DMS79 (cell line): ENCODE results near the gene WFS1.

ENCODE experiments used
- DNase-seq: peaks from one replicate; lab custom pipeline; 2025; lab: John Stamatoyannopoulos, UW

The WFS1 gene

DNA sequence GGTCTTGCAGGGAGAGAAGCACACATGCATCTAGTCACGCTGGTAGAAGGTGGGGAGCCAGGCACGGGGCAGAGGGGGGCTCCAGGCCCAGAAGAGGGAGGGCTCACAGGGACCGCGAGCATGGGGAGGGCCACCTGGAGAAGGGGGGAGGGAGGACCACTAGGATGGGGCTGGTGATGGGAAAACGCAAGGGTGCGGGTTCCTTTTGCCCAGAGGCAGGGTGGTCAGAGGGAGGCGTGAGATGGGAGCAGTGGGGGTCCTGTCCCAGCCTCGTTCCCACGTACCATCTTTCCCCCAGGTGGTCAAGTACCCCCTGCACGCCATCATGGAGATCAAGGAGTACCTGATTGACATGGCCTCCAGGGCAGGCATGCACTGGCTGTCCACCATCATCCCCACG is 30.7 kb downstream of the WFS1 start:
- DNase-seq = no peak

DNA sequence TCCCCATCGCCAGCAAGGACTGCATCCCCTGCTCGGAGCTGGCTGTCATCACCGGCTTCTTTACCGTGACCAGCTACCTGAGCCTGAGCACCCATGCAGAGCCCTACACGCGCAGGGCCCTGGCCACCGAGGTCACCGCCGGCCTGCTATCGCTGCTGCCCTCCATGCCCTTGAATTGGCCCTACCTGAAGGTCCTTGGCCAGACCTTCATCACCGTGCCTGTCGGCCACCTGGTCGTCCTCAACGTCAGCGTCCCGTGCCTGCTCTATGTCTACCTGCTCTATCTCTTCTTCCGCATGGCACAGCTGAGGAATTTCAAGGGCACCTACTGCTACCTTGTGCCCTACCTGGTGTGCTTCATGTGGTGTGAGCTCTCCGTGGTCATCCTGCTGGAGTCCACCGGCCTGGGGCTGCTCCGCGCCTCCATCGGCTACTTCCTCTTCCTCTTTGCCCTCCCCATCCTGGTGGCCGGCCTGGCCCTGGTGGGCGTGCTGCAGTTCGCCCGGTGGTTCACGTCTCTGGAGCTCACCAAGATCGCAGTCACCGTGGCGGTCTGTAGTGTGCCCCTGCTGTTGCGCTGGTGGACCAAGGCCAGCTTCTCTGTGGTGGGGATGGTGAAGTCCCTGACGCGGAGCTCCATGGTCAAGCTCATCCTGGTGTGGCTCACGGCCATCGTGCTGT is 31.5 kb downstream of the WFS1 start:
- DNase-seq = no peak

DNA sequence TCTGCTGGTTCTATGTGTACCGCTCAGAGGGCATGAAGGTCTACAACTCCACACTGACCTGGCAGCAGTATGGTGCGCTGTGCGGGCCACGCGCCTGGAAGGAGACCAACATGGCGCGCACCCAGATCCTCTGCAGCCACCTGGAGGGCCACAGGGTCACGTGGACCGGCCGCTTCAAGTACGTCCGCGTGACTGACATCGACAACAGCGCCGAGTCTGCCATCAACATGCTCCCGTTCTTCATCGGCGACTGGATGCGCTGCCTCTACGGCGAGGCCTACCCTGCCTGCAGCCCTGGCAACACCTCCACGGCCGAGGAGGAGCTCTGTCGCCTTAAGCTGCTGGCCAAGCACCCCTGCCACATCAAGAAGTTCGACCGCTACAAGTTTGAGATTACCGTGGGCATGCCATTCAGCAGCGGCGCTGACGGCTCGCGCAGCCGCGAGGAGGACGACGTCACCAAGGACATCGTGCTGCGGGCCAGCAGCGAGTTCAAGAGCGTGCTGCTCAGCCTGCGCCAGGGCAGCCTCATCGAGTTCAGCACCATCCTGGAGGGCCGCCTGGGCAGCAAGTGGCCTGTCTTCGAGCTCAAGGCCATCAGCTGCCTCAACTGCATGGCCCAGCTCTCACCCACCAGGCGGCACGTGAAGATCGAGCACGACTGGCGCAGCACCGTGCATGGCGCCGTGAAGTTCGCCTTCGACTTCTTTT is 32.2 kb downstream of the WFS1 start:
- no peak for DNase-seq

DNA sequence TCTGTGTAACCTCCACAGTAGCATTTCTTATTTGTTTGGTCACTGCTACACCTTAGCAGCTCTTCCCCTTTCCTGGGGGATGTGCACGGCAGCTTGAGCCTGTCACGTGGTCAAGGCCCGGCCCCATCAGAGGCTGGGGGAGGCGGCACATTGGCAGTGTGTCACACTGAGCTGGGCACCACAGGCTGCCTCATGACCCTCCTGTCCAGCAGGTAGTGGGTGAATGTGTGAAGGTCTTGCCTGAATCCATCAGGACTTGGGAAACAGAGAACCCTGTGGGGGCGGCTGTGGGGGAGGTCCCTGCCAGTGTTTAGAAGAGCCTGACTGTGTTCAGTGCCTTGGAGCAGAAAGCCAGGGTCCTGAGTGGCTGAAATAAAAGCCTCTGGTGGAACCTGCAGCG is 33.2 kb downstream of the WFS1 start:
- no peak for DNase-seq

DNA sequence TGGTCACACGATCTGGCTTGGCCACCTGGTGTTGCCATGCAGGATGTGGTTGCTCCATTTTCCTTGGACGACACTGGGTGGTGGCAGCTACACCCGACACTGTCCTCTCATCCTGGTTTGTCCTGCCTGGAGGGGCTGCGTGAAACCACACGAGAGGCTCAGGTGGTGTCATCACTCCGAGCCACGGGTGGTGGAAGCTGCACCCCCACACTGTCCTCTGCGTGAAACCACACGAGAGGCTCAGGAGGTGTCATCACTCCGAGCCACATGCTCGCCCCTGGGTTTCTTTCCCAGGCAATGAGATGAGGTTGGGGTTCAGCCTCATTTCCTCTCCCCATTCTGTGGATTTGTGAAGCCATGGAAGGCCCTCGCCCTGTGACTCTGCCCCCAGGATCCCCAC is 34.3 kb downstream of the WFS1 start:
- DNase-seq = no peak

DNA sequence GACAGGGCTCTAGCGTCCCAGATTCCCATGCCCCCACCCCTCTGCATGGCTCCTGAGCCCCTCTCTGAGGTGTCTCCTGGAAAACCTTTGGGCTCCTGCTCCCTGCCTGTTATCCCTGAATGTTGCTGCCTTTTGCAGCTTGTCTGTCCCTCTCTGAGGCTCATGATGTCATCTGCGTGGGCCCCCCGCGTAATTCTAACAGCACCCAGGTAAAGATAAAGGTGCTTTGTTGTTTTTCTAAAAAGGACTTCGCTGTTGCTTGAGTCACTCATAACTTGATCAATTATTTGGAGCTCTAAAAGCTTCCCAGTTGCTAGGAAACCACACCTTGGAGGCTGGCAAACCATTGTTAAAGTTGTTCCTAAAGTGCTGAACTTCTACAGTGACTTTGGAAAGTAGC is 36.6 kb downstream of the WFS1 start:
- DNase-seq = no peak

DNA sequence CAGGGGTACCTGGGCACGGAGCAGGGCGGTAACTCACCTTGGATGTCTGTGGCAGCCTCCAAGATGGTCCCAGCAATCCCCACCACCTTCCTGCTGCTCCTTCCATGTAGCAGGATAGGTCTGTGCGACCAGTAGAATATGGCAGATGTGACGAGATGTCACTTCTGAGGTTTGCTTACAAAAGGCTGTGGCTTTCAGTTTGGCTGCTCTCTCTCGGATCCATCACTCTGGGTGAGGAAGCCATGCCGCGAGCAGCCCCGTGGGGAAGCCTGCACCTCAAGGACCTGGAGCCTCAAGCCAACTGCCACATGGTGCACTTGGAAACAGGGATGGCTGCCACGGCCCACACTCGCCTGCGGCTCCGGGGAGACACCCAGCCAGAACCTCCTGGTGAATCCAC is 37.6 kb downstream of the WFS1 start:
- DNase-seq = no peak

DNA sequence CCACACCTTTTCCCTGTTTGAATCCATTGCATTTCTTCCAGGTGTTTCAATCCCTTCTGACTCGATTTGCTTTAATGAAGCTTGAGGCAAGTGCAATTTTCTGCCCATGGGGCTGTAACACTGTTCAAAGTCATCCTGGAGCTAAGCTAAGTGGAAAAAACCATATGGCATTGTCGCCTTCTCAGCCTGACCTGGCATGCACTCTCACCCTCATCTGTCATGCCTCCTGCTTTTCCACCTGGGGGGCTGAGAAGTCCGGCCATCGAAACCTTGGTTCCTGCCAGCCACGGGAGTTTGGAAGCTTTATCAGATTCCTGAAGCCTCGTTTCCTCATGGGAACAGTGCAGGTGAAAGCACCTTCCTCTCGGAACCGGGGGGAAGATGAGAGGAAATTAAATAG is 38.2 kb downstream of the WFS1 start:
- DNase-seq = no peak

DNA sequence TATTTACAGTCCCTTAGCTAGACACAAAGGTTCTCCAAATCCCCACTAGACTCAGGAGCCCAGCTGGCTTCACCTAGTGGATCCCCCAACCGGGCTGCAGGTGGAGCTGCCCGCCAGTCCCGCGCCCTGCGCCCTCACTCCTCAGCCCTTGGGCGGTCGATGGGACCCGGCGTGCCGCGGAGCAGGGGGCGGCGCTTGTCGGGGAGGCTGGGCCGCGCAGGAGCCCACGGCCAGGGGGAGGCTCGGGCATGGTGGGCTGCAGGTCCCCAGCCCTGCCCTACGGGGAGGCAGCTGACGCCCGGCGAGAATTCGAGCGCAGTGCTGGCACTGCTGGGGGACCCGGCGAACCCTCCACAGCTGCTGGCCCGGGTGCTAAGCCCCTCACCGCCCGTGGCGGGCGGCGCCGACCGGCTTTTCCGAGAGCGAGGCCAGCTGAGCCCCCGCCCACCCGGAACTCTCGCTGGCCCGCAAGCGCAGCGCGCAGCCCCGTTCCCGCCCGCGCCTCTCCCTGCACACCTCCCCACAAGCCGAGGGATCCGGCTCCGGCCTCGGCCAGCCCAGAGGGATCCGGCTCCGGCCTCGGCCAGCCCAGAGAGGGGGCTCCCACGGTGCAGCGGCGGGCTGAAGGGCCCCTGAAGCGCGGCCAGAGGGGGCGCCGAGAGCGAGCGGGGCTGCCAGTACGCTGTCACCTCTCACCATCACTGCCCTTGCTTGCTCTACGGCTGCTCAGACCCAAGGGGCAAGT is 39.4 kb downstream of the WFS1 start:
- no peak for DNase-seq

DNA sequence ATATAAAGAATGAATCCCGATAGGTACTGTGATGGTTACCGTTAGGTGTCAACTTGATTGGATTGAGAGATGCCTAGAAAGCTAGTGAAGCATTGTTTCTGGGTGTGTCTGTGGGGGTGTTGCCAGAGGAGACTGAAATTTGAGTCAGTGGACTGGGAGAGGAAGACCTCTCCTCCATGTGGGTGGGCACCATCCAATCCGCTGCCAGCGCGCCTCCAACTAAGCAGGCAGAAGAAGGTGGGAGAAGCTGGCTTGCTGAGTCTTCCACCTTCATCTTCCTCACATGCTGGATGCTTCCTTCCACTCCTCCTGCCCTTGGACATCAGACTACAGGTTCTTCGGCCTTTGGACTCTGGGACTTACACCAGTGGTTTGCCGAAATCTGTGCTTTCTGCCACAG is 40.1 kb downstream of the WFS1 start:
- no peak for DNase-seq

DNA sequence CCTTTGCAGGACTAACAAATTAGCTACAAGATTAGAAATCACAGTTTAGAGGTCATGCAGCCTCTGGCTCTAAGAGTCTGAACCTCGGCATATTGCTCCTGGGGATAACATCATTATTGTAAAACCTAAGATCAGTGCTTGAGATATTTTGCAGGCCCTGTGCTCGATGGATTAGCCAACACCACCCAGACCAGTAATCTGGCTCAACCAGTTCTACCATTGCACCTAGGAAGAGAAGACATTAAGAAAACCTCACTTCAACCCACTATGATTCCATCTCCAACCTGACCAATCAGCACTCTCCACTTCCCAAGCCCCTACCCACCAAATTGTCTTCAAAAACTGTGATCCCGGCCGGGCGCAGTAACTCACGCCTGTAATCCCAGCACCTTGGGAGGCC is 43.6 kb downstream of the WFS1 start:
- DNase-seq = no peak

DNA sequence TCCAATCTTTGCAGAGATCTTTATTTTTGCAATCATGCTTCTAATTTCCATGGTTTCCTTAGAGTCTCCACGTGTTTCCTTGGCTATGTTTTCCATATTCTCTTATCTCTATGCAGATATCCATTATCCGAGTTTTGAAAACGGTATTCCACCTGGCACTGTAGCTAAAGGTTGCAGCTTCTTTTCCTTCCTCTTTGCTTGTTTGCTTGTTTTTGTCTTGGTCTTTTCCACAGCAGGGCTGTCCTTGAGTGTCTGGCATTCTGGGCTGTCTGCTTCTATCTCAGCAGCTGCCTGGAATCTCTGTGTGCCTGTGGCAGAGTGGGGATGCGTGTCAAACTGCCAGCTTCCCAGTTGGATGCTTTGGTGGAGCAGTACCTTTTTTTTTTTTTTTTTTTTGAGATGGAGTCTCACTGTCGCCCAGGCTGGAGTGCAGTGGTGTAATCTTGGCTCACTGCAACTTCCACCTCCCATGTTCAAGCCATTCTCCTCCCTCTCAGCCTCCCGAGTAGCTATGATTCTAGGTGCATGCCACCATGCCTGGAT is 46.9 kb downstream of the WFS1 start:
- no peak for DNase-seq

DNA sequence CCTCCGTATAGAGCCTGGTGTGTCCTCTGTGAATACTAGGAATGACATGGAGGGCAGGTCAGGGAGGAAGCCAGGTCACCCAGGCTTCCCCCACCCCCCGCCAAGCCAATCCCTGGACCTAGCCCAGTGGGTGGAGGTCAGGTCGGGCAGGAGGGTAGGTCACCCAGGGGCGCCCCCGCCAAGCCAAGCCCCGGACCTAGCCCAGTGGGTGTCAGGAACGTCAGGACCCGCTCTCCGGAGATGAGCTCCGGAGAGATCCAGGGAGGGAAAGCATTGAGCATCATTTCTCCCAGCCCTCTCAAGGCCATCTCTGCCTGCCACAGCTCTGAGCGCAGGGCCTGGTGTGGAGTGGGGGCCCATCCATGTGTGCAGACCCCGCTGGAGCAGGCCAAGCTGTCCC is 48.6 kb downstream of the WFS1 start:
- DNase-seq = no peak

DNA sequence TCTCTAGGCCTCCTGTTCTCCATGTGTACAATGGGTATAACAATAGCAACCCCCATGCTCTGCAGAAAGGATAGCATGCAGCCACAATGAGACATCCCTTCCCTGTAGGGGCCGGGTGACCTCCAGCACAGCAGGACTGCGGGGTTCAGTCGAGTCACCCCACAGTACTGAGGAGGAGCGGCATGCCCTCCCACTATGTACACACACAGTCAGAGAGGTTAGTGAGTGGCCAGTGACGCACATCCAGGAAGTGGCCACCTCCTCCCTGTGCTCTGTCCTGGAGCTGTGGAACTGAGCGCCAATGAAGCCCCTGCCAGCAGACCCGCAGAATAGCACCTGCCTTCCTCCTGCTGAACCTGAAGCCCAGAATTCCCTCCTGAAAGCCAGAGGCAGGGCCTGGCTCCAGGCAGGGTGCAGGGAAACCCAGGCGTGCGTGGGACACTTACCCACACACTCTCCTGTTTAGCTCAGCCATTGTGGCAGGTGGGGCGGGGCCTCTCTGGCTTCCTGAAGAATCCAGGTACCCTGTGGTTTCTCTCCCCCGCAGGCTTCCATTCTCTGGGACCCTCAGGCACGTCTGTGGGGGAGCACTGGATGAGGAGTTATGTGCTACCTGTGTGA is 50.0 kb downstream of the WFS1 start:
- DNase-seq = no peak

DNA sequence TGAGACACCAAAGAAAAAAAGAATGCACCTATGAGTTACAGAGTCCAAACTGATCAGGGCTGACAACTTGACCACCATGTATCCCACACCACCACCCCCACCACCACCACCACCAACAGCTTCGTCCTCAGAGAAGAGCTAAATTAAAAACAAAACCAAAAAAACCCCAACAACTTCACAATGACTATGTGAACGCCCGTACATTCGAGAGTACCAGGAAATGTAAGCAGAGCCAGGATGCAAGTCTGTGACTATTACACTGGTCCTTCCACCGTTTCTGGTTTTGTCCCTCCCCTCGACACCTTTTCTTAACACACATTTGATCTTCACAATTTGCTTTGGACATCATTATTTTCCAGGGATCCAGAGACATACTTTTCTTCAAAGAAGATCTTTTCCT is 51.0 kb downstream of the WFS1 start:
- no peak for DNase-seq

DNA sequence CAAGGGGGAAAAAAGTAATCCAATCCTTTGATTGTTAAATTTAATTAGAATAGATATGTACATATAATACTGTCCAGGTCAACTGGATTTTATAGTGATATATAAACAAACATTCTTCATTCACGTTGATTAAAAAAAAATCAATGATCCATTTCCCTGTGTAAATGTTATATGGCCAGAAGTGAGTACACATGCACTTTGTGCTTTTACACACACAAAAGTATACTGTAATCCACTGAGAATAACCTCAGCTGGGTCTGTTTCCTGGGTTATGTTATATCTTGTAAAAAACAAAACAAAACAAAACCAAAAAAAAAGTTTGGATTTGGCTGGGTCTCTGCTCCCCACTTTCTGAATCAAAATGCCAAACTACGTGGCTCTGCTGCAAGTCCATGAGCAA is 51.7 kb downstream of the WFS1 start:
- DNase-seq = no peak

DNA sequence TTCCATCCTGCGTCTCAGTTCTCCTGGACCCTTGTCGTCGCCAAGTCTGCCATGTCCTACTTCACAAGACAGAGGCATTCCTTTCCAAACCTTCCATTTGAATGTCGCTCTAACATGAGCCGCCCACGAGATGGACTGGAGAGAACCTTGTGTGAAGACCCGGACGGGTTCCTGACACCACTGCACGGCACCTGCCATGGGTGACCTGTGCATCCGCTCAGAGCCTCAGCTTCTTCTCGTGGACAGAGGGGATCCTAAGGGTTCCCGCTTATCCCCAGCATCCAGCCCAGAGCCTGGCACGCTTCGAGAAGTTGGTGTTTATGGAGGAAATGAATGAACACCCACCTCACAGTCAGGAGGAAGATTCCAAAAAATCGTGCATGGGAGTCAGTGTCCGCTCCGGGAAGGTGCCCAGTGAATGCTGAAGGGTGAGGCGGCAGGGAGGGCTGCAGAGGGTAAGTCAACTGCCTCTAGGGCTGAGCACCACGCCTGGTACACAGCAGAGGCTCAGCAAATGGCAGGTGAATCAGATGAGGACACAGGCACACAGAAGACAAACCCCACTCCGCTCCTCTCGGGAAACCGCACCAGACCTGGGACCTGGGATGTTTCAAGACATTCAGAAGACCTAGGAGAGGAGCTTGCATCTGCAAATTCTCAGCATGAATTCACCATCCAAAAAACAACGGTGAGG is 52.6 kb downstream of the WFS1 start:
- no peak for DNase-seq

DNA sequence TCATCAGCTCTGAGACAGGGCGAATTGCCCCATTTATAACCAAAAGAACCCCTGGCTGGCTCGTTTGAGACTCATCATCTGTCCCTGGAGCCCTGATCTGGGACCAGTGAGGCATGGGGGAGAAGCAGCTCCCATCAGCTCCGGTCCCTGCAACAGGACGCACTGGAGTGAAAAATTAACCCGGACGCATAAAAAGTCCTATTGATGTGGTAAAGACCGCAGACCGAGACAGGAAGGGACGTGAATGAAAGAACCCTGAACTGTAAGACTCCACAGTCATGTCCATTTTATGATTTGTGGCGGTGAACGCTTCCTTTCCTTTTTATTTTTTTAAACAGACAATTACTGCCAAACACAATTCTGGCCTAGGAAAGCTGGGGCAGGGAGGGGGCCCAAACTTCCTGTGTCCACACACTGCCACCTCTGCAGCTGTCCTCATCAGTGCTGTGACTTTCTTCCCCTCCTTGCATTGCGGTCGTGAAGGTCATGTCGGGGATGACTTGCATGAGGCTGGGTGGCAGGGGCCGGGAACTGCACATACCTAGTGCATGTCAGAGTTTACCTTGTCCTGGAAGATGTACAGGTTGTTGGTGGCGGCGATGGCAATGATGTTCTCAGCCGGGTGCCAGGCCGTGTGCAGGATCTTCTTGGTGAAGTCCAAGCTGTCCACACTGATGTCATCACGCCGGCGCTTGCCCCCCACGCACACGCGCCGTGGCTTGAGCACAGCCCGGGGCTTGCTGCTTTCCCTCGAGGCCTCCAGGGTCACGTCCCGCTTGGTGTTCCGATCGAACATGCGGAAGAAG is 53.3 kb downstream of the WFS1 start:
- no peak for DNase-seq

DNA sequence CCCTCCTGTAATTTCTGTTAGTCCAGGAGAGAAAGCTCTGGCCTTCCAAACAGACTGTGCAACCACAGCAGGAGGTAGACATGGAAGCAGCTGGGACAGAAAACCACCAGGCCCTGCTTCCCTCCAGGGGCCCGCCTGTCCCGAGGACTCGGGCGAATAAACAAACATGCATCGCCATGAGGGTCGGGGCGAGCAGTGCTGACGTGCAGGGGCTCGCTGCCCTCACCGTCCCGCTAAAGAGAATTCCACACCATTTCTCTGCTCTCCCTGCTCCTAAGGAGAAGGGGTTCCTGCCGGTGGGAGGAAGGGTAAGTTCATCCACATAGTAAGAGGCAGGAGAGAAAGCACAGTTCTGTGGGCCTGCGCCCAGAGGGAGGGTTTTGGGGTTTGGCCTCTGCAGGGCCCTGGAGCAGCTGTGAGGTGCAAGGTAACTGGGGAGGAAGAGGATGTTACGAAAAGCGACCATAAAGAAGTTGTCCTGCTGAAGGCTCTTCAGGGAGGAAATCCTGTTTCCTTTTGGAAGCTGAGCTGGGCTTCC is 54.9 kb downstream of the WFS1 start:
- no peak for DNase-seq

DNA sequence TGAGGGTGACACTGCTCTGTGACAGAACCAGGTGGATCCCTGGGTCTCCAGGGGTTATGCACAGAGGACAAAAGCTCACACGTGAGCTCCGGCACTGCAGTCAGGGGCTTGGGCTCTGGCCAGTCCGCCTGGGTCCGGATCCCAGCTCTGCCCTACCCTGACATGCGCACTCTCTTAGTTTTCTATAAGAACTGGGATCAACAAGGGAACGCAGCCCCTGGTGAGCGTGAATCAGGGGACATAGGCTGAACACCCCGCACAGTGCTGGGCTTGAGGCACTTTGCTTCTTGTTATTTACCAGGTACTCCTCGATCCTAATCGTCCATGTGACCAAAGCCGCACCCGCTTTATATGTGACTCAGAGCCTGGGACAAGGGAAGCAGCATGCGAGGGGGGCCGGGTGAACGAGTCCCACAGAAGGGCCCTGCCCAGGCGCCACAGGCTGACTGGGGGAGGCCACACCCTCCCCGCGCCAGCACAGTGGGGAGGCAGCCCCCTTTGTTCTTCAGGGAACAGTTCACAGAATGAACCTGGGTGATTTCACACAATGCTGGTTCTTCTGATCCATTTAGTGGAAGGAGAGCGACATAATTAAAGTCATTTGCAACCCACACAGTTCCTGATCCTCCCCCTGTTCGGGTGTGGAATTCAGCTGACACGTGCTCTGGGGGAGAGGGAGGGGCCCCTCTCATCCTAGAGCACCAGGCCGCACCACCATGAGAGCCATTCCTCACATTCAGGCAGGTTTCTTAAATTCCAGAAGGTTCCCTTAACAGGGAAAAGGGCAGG is 55.5 kb downstream of the WFS1 start:
- DNase-seq = no peak
